Breast epithelium (tissue), 4 donors: ENCODE data around the gene IL1R2. TPM values are rescaled to one million over a fixed set of nuclear protein-coding genes. Genes with fewer than 3 reads are reported as not detected.

Source experiments
- DNase-seq, 2 donors: peaks; one replicate each; pipeline ENCODE4 v3.0.0-alpha.2; 2019; ENCODE audit warnings: low spot score in 2 of 2
- H3K27ac ChIP-seq, 2 donors: fragments of 200-600 bp; sonication (generic) in 1 of 2; one replicate each; pipeline ENCODE4 v1.5.1; 2016 to 2019; ENCODE audit warnings: mild to moderate bottlenecking in 1 of 2
- H3K27me3 ChIP-seq, 2 donors: fragments of 200-600 bp; sonication (generic) in 1 of 2; one replicate each; pipeline versions ENCODE4 v1.5.1 to v1.6.0; 2017 to 2019; ENCODE audit warnings: control low read depth in 1 of 2, mild to moderate bottlenecking in 1 of 2
- H3K36me3 ChIP-seq: fragments of 200-600 bp; one replicate; pipeline ENCODE4 v1.5.1; 2019
- H3K4me1 ChIP-seq, 2 donors: fragments of 200-600 bp; sonication (generic); one replicate each; pipeline ENCODE4 v1.5.1; 2016 to 2019; ENCODE audit warnings: control low read depth in 1 of 2
- H3K4me3 ChIP-seq, 3 donors: fragments of 200-600 bp; sonication (generic); 1 replicate in 2 of 3; 2 replicates in 1 of 3; pipeline ENCODE4 v1.5.1; 2016 to 2019; ENCODE audit warnings: mild to moderate bottlenecking in 3 of 3, moderate library complexity in 2 of 3
- H3K9me3 ChIP-seq, 2 donors: fragments of 200-600 bp; sonication (generic) in 1 of 2; one replicate each; pipeline ENCODE4 v1.5.1; 2016 to 2019; ENCODE audit warnings: control low read depth in 1 of 2
- POLR2A ChIP-seq: fragments of 450-650 bp; IDR thresholded peaks from one replicate; pipeline ENCODE4 v1.6.1; 2016; ENCODE audit warnings: antibody characterized with exemption, mild to moderate bottlenecking, moderate library complexity
- POLR2AphosphoS5 ChIP-seq, 3 donors: sonication (generic); formaldehyde crosslinking; IDR thresholded peaks; one replicate each; pipeline ENCODE4 v1.6.1; 2017; ENCODE audit warnings: antibody characterized with exemption in 3 of 3
- intact Hi-C: fragments of 100-400 bp; cut with DNase I; formaldehyde crosslinking; loops from one replicate; pipeline ENCODE4 v1.15.1; 2023; ENCODE audit warnings: low total_unique reads
- total RNA-seq, 3 donors: library from RNA; depleted of rRNA; stranded (reverse); fragments of >200 nt; gene quantifications; one replicate each; pipeline ENCODE4 v1.1.0, GENCODE V29; 2016
- TF ChIP-seq, protein P1 (sequence below), 3 donors: fragments of 450-650 bp; IDR thresholded peaks; one replicate each; pipeline ENCODE4 v1.5.1; 2016 to 2017; ENCODE audit warnings: antibody characterized with exemption in 3 of 3, mild to moderate bottlenecking in 3 of 3, moderate library complexity in 3 of 3

The IL1R2 gene
- total RNA-seq, 3 donors from 2014 or later: 8.2 to 9.8 (median 8.2) TPM

DNA sequence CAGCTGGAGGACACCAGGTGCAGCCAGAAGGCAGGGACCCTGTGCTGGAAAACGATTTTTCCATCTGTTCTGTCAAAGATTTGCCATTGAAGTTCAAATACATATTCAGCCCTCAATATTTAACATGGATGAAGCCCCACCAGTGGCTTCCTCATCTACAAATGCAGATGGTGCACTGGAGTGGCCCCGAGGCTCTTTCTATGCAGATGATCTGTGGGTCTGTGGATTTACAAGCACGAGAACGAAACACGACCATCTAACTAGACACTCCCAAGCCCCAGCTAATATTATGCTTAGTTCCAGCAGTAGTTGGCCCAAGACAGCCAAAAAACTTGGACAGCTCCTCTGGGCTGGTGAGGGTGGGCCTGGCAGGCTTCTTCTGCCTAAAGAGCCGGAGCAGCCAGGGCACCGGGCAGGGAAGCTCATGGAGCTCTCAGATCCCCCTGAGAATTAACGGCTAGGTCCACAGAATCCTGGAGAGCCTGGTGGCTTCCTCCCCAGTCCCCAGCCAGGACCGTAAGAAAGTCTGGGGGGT lies 9.2 kb upstream of the IL1R2 start:
- intact Hi-C loops: loop anchor here (10.0 kb wide), 1 partner anchor 98 kb away; no protein-coding TSS in a partner anchor

DNA sequence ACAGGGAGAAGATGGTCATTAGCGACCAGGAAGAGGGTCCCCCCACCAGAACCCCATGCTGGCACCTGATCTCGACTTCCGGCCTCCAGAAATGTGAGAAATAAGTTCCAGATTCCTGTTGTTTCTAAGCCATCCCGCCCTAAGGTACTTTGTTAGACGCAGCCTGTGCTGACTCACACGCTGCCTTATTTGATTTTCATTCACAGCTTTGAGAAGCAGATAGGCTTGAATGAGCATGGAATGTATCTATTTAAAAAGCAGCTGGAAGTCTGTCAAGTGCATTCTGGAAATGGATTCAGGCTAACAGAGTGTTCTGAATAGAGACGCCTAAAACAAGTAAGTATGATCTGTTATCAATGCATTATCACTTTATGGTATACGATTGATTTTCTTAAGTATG lies 8.3 kb upstream of the IL1R2 start:
- Histone ChIP-seq H3K9me3 (no peaks in the 10 kb centered on the region), H3K36me3 (no peaks in the 10 kb centered on the region), H3K27me3 (no peaks in the 10 kb centered on the region), H3K4me3 (no peak overlapping the region), H3K4me1 (no peaks in the 10 kb centered on the region), H3K27ac (no peak overlapping the region)
- DNase-seq: no peak
- TF ChIP-seq, protein P1, sequence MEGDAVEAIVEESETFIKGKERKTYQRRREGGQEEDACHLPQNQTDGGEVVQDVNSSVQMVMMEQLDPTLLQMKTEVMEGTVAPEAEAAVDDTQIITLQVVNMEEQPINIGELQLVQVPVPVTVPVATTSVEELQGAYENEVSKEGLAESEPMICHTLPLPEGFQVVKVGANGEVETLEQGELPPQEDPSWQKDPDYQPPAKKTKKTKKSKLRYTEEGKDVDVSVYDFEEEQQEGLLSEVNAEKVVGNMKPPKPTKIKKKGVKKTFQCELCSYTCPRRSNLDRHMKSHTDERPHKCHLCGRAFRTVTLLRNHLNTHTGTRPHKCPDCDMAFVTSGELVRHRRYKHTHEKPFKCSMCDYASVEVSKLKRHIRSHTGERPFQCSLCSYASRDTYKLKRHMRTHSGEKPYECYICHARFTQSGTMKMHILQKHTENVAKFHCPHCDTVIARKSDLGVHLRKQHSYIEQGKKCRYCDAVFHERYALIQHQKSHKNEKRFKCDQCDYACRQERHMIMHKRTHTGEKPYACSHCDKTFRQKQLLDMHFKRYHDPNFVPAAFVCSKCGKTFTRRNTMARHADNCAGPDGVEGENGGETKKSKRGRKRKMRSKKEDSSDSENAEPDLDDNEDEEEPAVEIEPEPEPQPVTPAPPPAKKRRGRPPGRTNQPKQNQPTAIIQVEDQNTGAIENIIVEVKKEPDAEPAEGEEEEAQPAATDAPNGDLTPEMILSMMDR (IDR thresholded peaks at IDR 0.05): no peak
- TF ChIP-seq POLR2A: no peak
- intact Hi-C loops: loop anchor here (10.0 kb wide), 1 partner anchor 99 kb away; no protein-coding TSS in a partner anchor

More for the DNA sequence above, 9.2 kb upstream of the IL1R2 start:
- no peaks in the 10 kb centered on the region for H3K27me3 ChIP-seq
- no peaks in the 10 kb centered on the region for H3K4me1 ChIP-seq
- TF ChIP-seq, protein P1 (IDR thresholded peaks at IDR 0.05): no peak
- TF ChIP-seq POLR2A: no peak
- no peak for TF ChIP-seq POLR2AphosphoS5 (IDR thresholded peaks at IDR 0.05)
- no peak overlapping the region for H3K4me3 ChIP-seq
- H3K9me3 ChIP-seq: no peaks in the 10 kb centered on the region
- H3K36me3 ChIP-seq: no peaks in the 10 kb centered on the region
- no peak overlapping the region for H3K27ac ChIP-seq
- no peak for DNase-seq

DNA sequence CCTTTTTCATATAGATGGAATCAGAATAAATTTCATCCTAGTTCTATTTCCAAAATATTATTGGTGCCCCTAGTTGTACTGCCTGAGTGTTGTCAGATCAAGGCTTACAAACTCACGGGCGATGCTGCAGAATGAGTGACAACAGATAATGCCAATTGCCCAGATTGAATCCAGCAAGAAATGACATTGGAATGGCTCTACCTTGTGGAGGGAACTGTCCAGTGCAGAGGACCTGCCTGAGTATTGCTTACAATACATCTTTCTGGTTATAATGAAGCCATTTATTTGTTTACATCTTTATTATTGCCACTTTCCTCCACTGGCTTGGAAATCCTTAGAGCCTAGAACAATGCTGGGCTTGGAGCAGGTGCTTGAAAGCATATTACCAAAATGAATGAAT lies 7.8 kb upstream of the IL1R2 start:
- H3K27ac ChIP-seq: no peak overlapping the region
- no peak overlapping the region for H3K4me3 ChIP-seq
- intact Hi-C loops: loop anchor here (10.0 kb wide), 1 partner anchor 99 kb away; no protein-coding TSS in a partner anchor
- no peak for TF ChIP-seq POLR2AphosphoS5 (IDR thresholded peaks at IDR 0.05)
- TF ChIP-seq, protein P1 (IDR thresholded peaks at IDR 0.05): peak in 1 of 3 donors; percentile 13
- H3K9me3 ChIP-seq: no peaks in the 10 kb centered on the region
- H3K36me3 ChIP-seq: no peaks in the 10 kb centered on the region
- no peak for DNase-seq
- no peaks in the 10 kb centered on the region for H3K4me1 ChIP-seq
- H3K27me3 ChIP-seq: no peaks in the 10 kb centered on the region

DNA sequence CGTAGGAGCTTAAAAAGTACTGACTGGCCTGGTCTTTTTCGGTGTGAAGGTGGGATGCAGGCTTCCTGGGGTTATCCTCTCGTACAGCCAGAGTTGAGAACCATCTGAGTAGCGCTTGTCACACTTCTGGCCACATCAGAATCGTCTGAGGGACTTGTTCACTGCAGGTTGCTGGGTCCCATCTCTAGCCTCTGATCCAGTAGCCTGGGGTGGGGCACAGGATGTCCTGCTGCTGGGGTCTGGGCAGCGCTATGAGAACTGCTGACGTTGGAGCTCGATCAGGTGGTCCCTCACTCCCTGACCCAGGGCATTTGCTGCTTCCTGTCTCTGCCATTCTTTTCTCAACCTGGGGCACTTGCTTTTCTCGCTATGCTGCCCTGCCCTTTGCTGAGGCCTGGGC lies 7.1 kb upstream of the IL1R2 start:
- no peaks in the 10 kb centered on the region for H3K4me1 ChIP-seq
- TF ChIP-seq, protein P1 (IDR thresholded peaks at IDR 0.05): no peak
- TF ChIP-seq POLR2AphosphoS5 (IDR thresholded peaks at IDR 0.05) (no peak), POLR2A (no peak)
- H3K27ac ChIP-seq: no peak overlapping the region

DNA sequence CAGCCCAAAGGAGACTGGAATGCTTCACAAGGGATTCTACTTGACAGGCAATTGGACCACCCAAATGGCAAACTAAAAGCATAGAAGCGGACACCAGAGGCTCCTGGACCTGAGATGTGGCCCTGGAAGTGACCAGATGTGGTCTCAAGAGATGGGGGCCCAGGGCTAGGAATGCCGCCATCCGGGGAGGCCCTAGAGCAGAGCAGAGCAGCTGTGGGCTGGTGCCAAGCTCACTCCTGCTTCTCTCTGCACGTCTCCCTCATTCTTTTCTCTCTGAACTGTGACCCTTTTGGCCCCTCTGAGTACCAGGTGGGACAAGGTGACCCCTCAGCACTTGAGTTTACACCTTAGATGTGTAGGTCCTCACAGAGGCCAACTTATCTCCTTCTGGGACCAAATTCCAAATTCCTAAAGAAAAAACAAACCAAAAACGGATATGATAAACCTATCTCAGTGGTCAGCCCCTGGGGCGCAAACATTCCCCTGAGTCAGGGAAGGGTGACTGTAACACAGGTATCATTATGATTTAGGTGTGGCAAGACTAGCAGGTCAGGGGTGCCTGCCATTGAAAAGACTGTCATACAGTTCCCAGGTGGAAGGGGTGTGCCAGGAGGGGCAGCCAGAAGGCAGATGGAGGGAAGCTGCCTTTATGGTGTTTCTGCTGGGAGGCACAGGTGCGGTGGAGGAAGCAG lies 6.5 kb upstream of the IL1R2 start:
- Histone ChIP-seq H3K27me3 (no peaks in the 10 kb centered on the region), H3K4me1 (no peaks in the 10 kb centered on the region), H3K9me3 (no peaks in the 10 kb centered on the region), H3K36me3 (no peaks in the 10 kb centered on the region), H3K27ac (no peak overlapping the region), H3K4me3 (no peak overlapping the region)
- no peak for DNase-seq
- no peak for TF ChIP-seq POLR2AphosphoS5 (IDR thresholded peaks at IDR 0.05)
- no peak for TF ChIP-seq POLR2A
- TF ChIP-seq, protein P1 (IDR thresholded peaks at IDR 0.05): no peak
- intact Hi-C loops: loop anchor here (10.0 kb wide), 1 partner anchor 100 kb away; no protein-coding TSS in a partner anchor

More for the DNA sequence above, 7.1 kb upstream of the IL1R2 start:
- intact Hi-C loops: loop anchor here (10.0 kb wide), 1 partner anchor 100 kb away; no protein-coding TSS in a partner anchor
- H3K4me3 ChIP-seq: no peak overlapping the region
- H3K27me3 ChIP-seq: no peaks in the 10 kb centered on the region
- DNase-seq: no peak
- no peaks in the 10 kb centered on the region for H3K36me3 ChIP-seq
- no peaks in the 10 kb centered on the region for H3K9me3 ChIP-seq
